ENCODE measurements around the gene CMTM8. TPM values are rescaled to one million over a fixed set of nuclear protein-coding genes. Genes with fewer than 3 reads are reported as not detected.

The CMTM8 gene
- total RNA-seq, 1 donor from 2014 or later: 5.1 TPM

DNA sequence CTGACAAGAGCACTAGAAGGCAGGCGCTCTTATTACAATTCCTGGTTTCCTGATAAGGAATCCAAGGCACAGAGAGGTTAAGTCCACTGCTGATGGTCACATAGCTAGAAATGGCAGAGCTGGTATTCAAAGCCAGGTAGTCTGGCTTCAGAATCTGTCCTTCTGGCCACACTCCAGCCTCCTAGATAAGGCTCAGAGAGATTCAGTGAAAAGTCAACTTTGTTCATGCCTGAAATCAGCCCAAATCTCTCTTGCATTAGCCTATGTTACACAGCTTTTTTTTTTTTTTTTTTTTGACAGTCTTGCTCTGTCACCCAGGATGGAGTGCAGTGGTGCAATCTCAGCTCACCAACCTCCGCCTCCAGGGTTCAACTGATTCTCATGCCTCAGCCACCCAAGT lies 21.1 kb upstream of the CMTM8 start:
- H3K9me3 Mint-ChIP-seq (ENCODE audit: unreplicated experiment): no peaks in the 10 kb centered on the region
- no peak for DNase-seq (ENCODE audit: extremely low spot score, unreplicated experiment)
- H3K36me3 Mint-ChIP-seq (ENCODE audit: unreplicated experiment): no peaks in the 10 kb centered on the region
- no peak overlapping the region for H3K27ac Mint-ChIP-seq (ENCODE audit: unreplicated experiment)
- peaks cover 20% of the 10 kb centered on the region for H3K4me1 Mint-ChIP-seq (ENCODE audit: unreplicated experiment)
- no peak for TF ChIP-seq CTCF (IDR thresholded peaks at IDR 0.05)
- no peaks in the 10 kb centered on the region for H3K27me3 Mint-ChIP-seq (ENCODE audit: unreplicated experiment)
- no peak overlapping the region for H3K4me3 Mint-ChIP-seq (ENCODE audit: unreplicated experiment)

DNA sequence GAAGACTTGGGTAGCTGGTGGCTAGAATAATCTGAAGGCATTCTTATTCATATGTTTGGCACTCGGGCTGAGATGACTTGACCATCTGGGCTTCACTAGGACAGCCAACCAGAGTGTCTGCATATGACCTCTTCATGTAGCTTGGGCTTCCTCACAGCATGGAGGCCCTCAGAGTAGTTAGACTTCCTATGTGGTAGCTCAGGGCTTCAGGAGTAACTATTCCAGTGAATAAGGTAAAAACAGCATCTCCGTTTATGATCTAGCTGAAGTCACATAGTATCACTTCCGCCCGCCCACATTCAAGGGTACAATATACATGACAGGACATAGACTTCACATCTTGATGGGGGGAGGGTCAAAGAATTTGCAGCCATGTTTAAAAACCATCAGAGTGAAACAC lies 18.9 kb upstream of the CMTM8 start:
- H3K4me3 Mint-ChIP-seq (ENCODE audit: unreplicated experiment): no peak overlapping the region
- no peaks in the 10 kb centered on the region for H3K27me3 Mint-ChIP-seq (ENCODE audit: unreplicated experiment)
- H3K27ac Mint-ChIP-seq (ENCODE audit: unreplicated experiment): peak overlapping the region; percentile 70
- no peaks in the 10 kb centered on the region for H3K9me3 Mint-ChIP-seq (ENCODE audit: unreplicated experiment)
- no peak for TF ChIP-seq CTCF (IDR thresholded peaks at IDR 0.05)
- no peaks in the 10 kb centered on the region for H3K36me3 Mint-ChIP-seq (ENCODE audit: unreplicated experiment)
- DNase-seq (ENCODE audit: extremely low spot score, unreplicated experiment): no peak
- peaks cover 28% of the 10 kb centered on the region for H3K4me1 Mint-ChIP-seq (ENCODE audit: unreplicated experiment)

DNA sequence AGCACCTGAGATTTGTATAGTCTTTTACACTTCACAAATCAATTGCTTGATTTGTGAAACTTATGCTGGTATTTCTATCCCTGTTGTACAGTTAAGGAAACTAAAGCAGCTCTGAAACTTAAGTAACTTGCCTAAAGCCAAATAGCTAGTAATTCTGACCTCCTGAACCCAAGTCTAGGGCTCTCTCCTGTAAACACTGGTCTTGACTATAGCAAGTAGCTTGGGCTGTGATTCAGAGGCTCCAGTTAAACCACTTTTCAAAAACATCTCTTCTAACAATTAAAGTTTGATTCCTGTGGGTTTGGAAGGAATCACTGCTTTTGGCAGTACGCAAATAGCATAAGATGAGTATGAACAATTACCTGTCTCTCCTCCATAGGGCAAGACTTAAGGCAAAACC lies 18.5 kb upstream of the CMTM8 start:
- TF ChIP-seq CTCF (IDR thresholded peaks at IDR 0.05): no peak
- H3K27ac Mint-ChIP-seq (ENCODE audit: unreplicated experiment): peak overlapping the region; percentile 70
- H3K36me3 Mint-ChIP-seq (ENCODE audit: unreplicated experiment): no peaks in the 10 kb centered on the region
- H3K9me3 Mint-ChIP-seq (ENCODE audit: unreplicated experiment): no peaks in the 10 kb centered on the region
- no peak for DNase-seq (ENCODE audit: extremely low spot score, unreplicated experiment)
- no peak overlapping the region for H3K4me3 Mint-ChIP-seq (ENCODE audit: unreplicated experiment)
- no peaks in the 10 kb centered on the region for H3K27me3 Mint-ChIP-seq (ENCODE audit: unreplicated experiment)
- peaks cover 26% of the 10 kb centered on the region for H3K4me1 Mint-ChIP-seq (ENCODE audit: unreplicated experiment)

DNA sequence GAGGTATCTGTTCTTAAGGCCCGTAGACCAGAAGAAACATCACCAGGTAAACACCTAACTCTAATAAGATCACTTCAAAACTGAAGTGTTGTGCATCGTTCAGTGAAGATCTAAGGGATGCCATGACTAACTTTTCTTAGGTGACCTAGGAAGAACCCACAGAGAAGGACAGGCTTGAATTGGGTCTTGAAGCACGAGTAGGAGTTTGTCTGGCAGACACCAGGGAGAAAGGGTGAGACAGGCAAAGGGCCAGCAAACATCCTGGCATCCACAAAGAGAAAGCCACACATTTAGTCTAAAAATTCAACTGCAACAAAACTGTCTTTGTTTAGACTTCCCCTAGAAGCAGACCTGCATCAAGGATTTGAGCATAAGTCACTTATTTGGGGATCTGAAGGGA lies 15.5 kb upstream of the CMTM8 start:
- TF ChIP-seq CTCF (IDR thresholded peaks at IDR 0.05): no peak
- H3K27me3 Mint-ChIP-seq (ENCODE audit: unreplicated experiment): no peaks in the 10 kb centered on the region
- no peak overlapping the region for H3K4me3 Mint-ChIP-seq (ENCODE audit: unreplicated experiment)
- H3K36me3 Mint-ChIP-seq (ENCODE audit: unreplicated experiment): no peaks in the 10 kb centered on the region
- peaks cover 50% of the 10 kb centered on the region for H3K4me1 Mint-ChIP-seq (ENCODE audit: unreplicated experiment)
- DNase-seq (ENCODE audit: extremely low spot score, unreplicated experiment): no peak
- no peak overlapping the region for H3K27ac Mint-ChIP-seq (ENCODE audit: unreplicated experiment)
- H3K9me3 Mint-ChIP-seq (ENCODE audit: unreplicated experiment): no peaks in the 10 kb centered on the region

GRCh38 chr3:32224016-32224516 lies 14.4 kb upstream of the CMTM8 start:
- Mint-ChIP-seq H3K27ac (ENCODE audit: unreplicated experiment) (no peak overlapping the region), H3K27me3 (ENCODE audit: unreplicated experiment) (no peaks in the 10 kb centered on the region), H3K36me3 (ENCODE audit: unreplicated experiment) (no peaks in the 10 kb centered on the region), H3K4me1 (ENCODE audit: unreplicated experiment) (peaks cover 50% of the 10 kb centered on the region), H3K9me3 (ENCODE audit: unreplicated experiment) (no peaks in the 10 kb centered on the region), H3K4me3 (ENCODE audit: unreplicated experiment) (no peak overlapping the region)
- TF ChIP-seq CTCF (IDR thresholded peaks at IDR 0.05): no peak
- no peak for DNase-seq (ENCODE audit: extremely low spot score, unreplicated experiment)
